ENCODE data around the gene LRPPRC.

DNA sequence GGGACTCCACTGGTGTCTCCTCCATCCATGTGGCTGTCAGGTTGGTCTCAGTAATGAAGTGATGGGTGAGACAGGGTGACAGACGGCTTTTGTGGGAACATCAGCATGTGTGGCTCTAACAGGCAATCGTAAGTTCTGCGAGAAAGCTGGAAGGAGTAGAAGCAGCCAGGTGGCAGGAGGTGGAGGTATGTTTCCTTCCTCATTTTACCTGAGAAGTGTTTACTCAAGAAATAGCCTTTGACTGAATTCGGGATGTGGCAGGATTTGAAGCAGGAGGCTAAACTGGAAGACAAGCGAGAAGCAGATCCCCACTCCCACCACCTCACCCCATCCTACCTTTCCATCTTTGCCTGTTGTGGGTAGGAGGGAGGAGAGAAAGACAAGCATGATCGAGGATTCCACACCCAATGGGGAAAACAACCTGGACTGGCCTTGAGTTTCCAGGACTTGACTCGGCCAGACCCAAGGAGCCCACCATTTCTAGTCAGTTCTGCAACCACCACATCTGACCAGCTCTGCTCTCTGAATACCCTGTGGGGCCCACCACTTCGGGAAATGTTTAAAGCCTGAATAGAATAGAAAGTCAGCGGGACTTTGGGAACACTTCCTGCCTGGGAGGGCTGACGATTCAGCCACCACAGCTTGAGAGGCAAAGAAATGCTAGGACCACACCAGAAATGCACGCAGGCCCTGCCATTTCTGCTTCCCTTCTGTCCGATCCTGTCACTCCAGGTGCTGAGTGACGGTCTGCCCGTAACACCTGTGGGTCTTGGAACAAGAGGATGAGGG lies 155.8 kb downstream of the LRPPRC start:
- TF ChIP-seq, protein P1, sequence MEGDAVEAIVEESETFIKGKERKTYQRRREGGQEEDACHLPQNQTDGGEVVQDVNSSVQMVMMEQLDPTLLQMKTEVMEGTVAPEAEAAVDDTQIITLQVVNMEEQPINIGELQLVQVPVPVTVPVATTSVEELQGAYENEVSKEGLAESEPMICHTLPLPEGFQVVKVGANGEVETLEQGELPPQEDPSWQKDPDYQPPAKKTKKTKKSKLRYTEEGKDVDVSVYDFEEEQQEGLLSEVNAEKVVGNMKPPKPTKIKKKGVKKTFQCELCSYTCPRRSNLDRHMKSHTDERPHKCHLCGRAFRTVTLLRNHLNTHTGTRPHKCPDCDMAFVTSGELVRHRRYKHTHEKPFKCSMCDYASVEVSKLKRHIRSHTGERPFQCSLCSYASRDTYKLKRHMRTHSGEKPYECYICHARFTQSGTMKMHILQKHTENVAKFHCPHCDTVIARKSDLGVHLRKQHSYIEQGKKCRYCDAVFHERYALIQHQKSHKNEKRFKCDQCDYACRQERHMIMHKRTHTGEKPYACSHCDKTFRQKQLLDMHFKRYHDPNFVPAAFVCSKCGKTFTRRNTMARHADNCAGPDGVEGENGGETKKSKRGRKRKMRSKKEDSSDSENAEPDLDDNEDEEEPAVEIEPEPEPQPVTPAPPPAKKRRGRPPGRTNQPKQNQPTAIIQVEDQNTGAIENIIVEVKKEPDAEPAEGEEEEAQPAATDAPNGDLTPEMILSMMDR (IDR thresholded peaks at IDR 0.05), result no peak
- TF ChIP-seq FOSL2 (IDR thresholded peaks at IDR 0.05; ENCODE audit: borderline replicate concordance, low read depth) (no peak), EP300 (IDR thresholded peaks at IDR 0.05; ENCODE audit: borderline replicate concordance in 1 of 2, low read depth in 1 of 2, low read length in 1 of 2) (no peak), EZH2phosphoT487 (IDR thresholded peaks at IDR 0.05; ENCODE audit: borderline replicate concordance, low read depth) (no peak), JUND (IDR thresholded peaks at IDR 0.05) (no peak), RAD21 (IDR thresholded peaks at IDR 0.05; ENCODE audit: low read length) (no peak), POLR2AphosphoS5 (IDR thresholded peaks at IDR 0.05; ENCODE audit: low read depth, low read length) (no peak), FOXJ3 (CRISPR knock-in tag; IDR thresholded peaks at IDR 0.05) (no peak), RXRA (IDR thresholded peaks at IDR 0.05; ENCODE audit: borderline replicate concordance, low read depth) (no peak), SMC3 (IDR thresholded peaks at IDR 0.05; ENCODE audit: low read depth, low read length) (no peak)

Data from SK-N-SH (cell line).